K562 (cell line): Measurements from ENCODE around the gene GRB10. TPM values are rescaled to one million over a fixed set of nuclear protein-coding genes. Genes with fewer than 3 reads are reported as not detected.

Experiments used
- ATAC-seq: fragments of 200-7000 bp; cut with Tn5 transposase; 3 replicates; pipeline ENCODE4 v1.9.1; 2020; ENCODE audit warnings: moderate library complexity
- BruUV-seq: library from RNA; stranded (reverse); fragments of 400-500 nt; replicated peaks from 2 replicates; lab custom pipeline; 2021; lab: Mats Ljungman, UMichigan
- CTCF ChIA-PET: fragments of 300-600 bp; formaldehyde crosslinking; extraction: SDS; loops from one replicate; lab custom pipeline; 2021; ENCODE audit warnings: low intra/inter-chr PET ratio; lab: Yijun Ruan, JAX
- POLR2A ChIA-PET: fragments of 300-600, 350-650 bp; sonication (Branson Sonifier 250); formaldehyde crosslinking; extraction: SDS; loops from one replicate; lab custom pipeline; 2021; ENCODE audit warnings: antibody characterized with exemption, inconsistent platforms; lab: Yijun Ruan, JAX
- DNase-seq, 4 experiments: peaks; one replicate each; pipeline versions ENCODE4 v3.0.0 to v3.0.0-alpha.2; 2011 to 2018; ENCODE audit warnings: low spot score in 3 of 4, mixed read lengths in 3 of 4; ENCODE audit errors: extremely low read depth in 1 of 4
- FAIRE-seq: peaks from 2 replicates; lab custom pipeline; 2011; peaks lifted over from hg19 to GRCh38; lab: Jason Lieb, UNC
- H2AFZ ChIP-seq: 2 replicates; pipeline ENCODE4 v1.6.0; 2011; ENCODE audit warnings: low read depth, low read length, control low read depth, inconsistent platforms
- H3K27ac ChIP-seq: fragments of 200-600 bp; 3 replicates; pipeline ENCODE4 v1.8.0; 2011; ENCODE audit warnings: low read depth, mild to moderate bottlenecking, control low read depth, inconsistent platforms, low read length, moderate library complexity, mixed read lengths; ENCODE audit errors: extremely low read depth
- H3K27me3 ChIP-seq, 2 experiments: fragments of 300-600 bp in 1 of 2; 2 replicates in 1 of 2; 3 replicates in 1 of 2; pipeline versions ENCODE4 v1.6.0 to v1.8.0; 2011; ENCODE audit warnings: inconsistent platforms in 2 of 2, low read length in 2 of 2, mild to moderate bottlenecking in 1 of 2, mixed read lengths in 1 of 2, moderate library complexity in 1 of 2; ENCODE audit not compliant: control insufficient read depth in 2 of 2, insufficient read depth in 2 of 2
- H3K36me3 ChIP-seq: fragments of 300-600 bp; 3 replicates; pipeline ENCODE4 v1.8.0; 2011; ENCODE audit warnings: mild to moderate bottlenecking, low read length, inconsistent platforms; ENCODE audit not compliant: control insufficient read depth, insufficient read depth
- H3K4me1 ChIP-seq, 2 experiments: fragments of 200-600 bp in 1 of 2; replicated peaks in 1 of 2; 2 replicates in 1 of 2; 3 replicates in 1 of 2; pipeline versions ENCODE4 v1.5.1 to v1.8.0; 2011; ENCODE audit warnings: inconsistent platforms in 2 of 2, low read length in 2 of 2, mild to moderate bottlenecking in 1 of 2, mixed read lengths in 1 of 2, moderate library complexity in 1 of 2; ENCODE audit not compliant: control insufficient read depth in 2 of 2, insufficient read depth in 2 of 2
- H3K4me2 ChIP-seq: 2 replicates; pipeline ENCODE4 v1.6.1; 2011; ENCODE audit warnings: low read length, control low read depth, inconsistent platforms, mixed read lengths; ENCODE audit not compliant: insufficient read depth
- H3K4me3 ChIP-seq: fragments of 200-600 bp; sonication (generic), shearing (Covaris generic); 2 replicates; pipeline ENCODE4 v1.5.1; 2016; ENCODE audit warnings: control low read depth, inconsistent platforms
- H3K79me2 ChIP-seq: fragments of 200-600 bp; 3 replicates; pipeline ENCODE4 v1.8.0; 2011; ENCODE audit warnings: low read length, inconsistent platforms; ENCODE audit not compliant: control insufficient read depth, insufficient read depth
- H3K9ac ChIP-seq, 2 experiments: 2 replicates each; pipeline versions ENCODE4 v1.6.0 to v1.6.1; 2011; ENCODE audit warnings: low read depth in 2 of 2, low read length in 2 of 2, control low read depth in 1 of 2, inconsistent platforms in 1 of 2, mild to moderate bottlenecking in 1 of 2, mixed read lengths in 1 of 2; ENCODE audit not compliant: insufficient read depth in 1 of 2
- H3K9me1 ChIP-seq: one replicate; pipeline ENCODE4 v1.6.0; 2011; ENCODE audit warnings: inconsistent platforms, mild to moderate bottlenecking, low read length, moderate library complexity; ENCODE audit not compliant: control insufficient read depth, insufficient read depth
- H3K9me3 ChIP-seq: replicated peaks from 2 replicates; pipeline ENCODE4 v1.5.1; 2011; ENCODE audit warnings: low read depth, low read length, inconsistent platforms; ENCODE audit not compliant: control insufficient read depth, insufficient read depth
- H4K20me1 ChIP-seq: replicated peaks from 2 replicates; pipeline ENCODE4 v1.6.1; 2011; ENCODE audit warnings: low read length, inconsistent platforms, mixed read lengths; ENCODE audit not compliant: control insufficient read depth, insufficient read depth
- CBX8 ChIP-seq: fragments of 200-600 bp; sonication (generic); IDR thresholded peaks from 2 replicates; pipeline ENCODE4 v1.6.1; 2012; ENCODE audit warnings: borderline replicate concordance, mixed run types, low read depth, mild to moderate bottlenecking, moderate library complexity, mixed read lengths, low read length, control low read depth, inconsistent platforms; ENCODE audit not compliant: poor library complexity, severe bottlenecking; ENCODE audit errors: extremely low read depth
- CEBPB ChIP-seq: fragments of 450-650 bp; IDR thresholded peaks from 2 replicates; pipeline ENCODE4 v1.6.1; 2016; ENCODE audit warnings: missing genetic modification characterization, missing compliant biosample characterization
- ERF ChIP-seq: fragments of 450-650 bp; formaldehyde crosslinking; IDR thresholded peaks from 2 replicates; pipeline ENCODE4 v1.4.0; 2020; ENCODE audit warnings: mild to moderate bottlenecking, mixed read lengths
- EZH2 ChIP-seq: IDR thresholded peaks from 2 replicates; pipeline ENCODE4 v1.6.1; 2012; ENCODE audit warnings: low read depth, mild to moderate bottlenecking, inconsistent platforms, low read length, borderline replicate concordance
- POLR2G ChIP-seq: fragments of 200-400 bp; formaldehyde crosslinking; IDR thresholded peaks from 2 replicates; pipeline ENCODE4 v1.6.1; 2017; ENCODE audit warnings: low read depth, mild to moderate bottlenecking, antibody characterized with exemption, low read length, moderate library complexity
- PYGO2 ChIP-seq: fragments of 450-650 bp; IDR thresholded peaks from 2 replicates; pipeline ENCODE4 v1.6.1; 2016; ENCODE audit warnings: mild to moderate bottlenecking, missing genetic modification characterization, moderate library complexity, missing compliant biosample characterization
- SAFB ChIP-seq: fragments of 200-400 bp; formaldehyde crosslinking; IDR thresholded peaks from 2 replicates; pipeline ENCODE4 v1.6.1; 2017; ENCODE audit warnings: low read depth, low read length, borderline replicate concordance
- XRCC4 ChIP-seq: IDR thresholded peaks from one replicate; pipeline ENCODE4 v1.6.1; 2011; ENCODE audit not compliant: insufficient read depth, insufficient read length; ENCODE audit errors: extremely low read depth
- ZNF75A ChIP-seq: fragments of 450-650 bp; formaldehyde crosslinking; IDR thresholded peaks from 2 replicates; pipeline ENCODE4 v1.4.0; 2020; ENCODE audit warnings: mild to moderate bottlenecking
- WGBS: fragments of 100-300 bp; shearing (Covaris generic); methylation state at CpG from one replicate; pipeline ENCODE4 v1.1.6; 2016; ENCODE audit warnings: low coverage, mixed read lengths; ENCODE audit not compliant: insufficient coverage; ENCODE audit errors: missing lambda C conversion rate; 5-methylcytosine and 5-hydroxymethylcytosine counted together
- in situ Hi-C: fragments of 300-500 bp; cut with MboI; formaldehyde crosslinking; loops from 4 replicates; pipeline ENCODE4 v1.15.0; 2018; ENCODE audit warnings: inconsistent platforms, mixed read lengths
- intact Hi-C: fragments of 100-400 bp; cut with micrococcal nuclease; formaldehyde crosslinking; loops from 2 replicates; pipeline ENCODE4 v1.14.2; 2022
- polyA plus RNA-seq, 8 experiments: library from polyadenylated mRNA; depleted of rRNA in 4 of 8; stranded (reverse) in 5 of 8; unstranded in 3 of 8; fragments of >200 nt; fragmentation: Nextera tagmentation in 2 of 8; fragmentation: Illumina TruSeq in 1 of 8; extraction: Ambion mirVana in 2 of 8; extraction: Trizol in 1 of 8; gene quantifications; 2 replicates each; pipeline versions ENCODE4 v1.2.1 to v1.2.3, GENCODE V29; 2011 to 2014; ENCODE audit warnings: inconsistent platforms in 1 of 8, missing spikeins in 1 of 8
- total RNA-seq, 7 experiments: library from RNA; depleted of rRNA in 6 of 7; stranded (reverse); fragments of >200 nt in 6 of 7; fragmentation: Illumina TruSeq in 2 of 7; extraction: Trizol in 2 of 7; gene quantifications; 2 replicates each; pipeline versions ENCODE4 v1.2.1 to v1.2.3, GENCODE V29; 2011 to 2021; ENCODE audit warnings: low replicate concordance in 1 of 7
- TF ChIP-seq, protein P1 (sequence below): fragments of 450-650 bp; conservative IDR thresholded peaks from 2 replicates; pipeline ENCODE4 v1.6.1; 2016; ENCODE audit warnings: missing genetic modification characterization, low read depth, mild to moderate bottlenecking, control low read depth, missing compliant biosample characterization

The GRB10 gene
- total and polyA plus RNA-seq, 9 of the 15 experiments (the other 6 are each of a cell fraction or from before 2014, with no cell fraction given), result 8.9 to 88.5 (median 40.7) TPM

- TF ChIP-seq ERF (no peak), POLR2G (peak; percentile 38; the same call in 1 of the 2 replicates)
- TF ChIP-seq, all 486 proteins: peak for 1
- no peak overlapping the region for H3K4me2 ChIP-seq
- no peak for DNase-seq
- ChIA-PET CTCF (no interaction called here), POLR2A (interaction anchor here (0.7 kb wide), 1 partner anchor 521 kb away, joined by 3 read pairs; no protein-coding TSS in a partner anchor)
- no peaks in the 10 kb centered on the region; a peak in 1 of 5 replicates for H3K27me3 ChIP-seq
- no peak overlapping the region for H3K4me3 ChIP-seq
- H4K20me1 ChIP-seq, result no peaks in the 10 kb centered on the region; the same call in 1 of the 2 replicates
- FAIRE-seq, result no peak
- H3K27ac ChIP-seq, result no peak overlapping the region
- H3K36me3 ChIP-seq, result peaks cover 37% of the 10 kb centered on the region
- no peak overlapping the region for H2AFZ ChIP-seq
- intact Hi-C loops (no loop called here), in situ Hi-C loops (no loop called here)
- no peaks in the 10 kb centered on the region for H3K79me2 ChIP-seq
- BruUV-seq, result no TSS peak
- 90% methylated on average over 11 of the region's 13 CpGs for WGBS
- H3K9ac ChIP-seq, result no peak overlapping the region
- ATAC-seq, result no peak
- H3K9me3 ChIP-seq, result no peaks in the 10 kb centered on the region
- no peaks in the 10 kb centered on the region for H3K4me1 ChIP-seq
- no peaks in the 10 kb centered on the region for H3K9me1 ChIP-seq
These were observed 189.8 kb downstream of the GRB10 start for GRCh38 chr7:50592940-50593339.

DNA sequence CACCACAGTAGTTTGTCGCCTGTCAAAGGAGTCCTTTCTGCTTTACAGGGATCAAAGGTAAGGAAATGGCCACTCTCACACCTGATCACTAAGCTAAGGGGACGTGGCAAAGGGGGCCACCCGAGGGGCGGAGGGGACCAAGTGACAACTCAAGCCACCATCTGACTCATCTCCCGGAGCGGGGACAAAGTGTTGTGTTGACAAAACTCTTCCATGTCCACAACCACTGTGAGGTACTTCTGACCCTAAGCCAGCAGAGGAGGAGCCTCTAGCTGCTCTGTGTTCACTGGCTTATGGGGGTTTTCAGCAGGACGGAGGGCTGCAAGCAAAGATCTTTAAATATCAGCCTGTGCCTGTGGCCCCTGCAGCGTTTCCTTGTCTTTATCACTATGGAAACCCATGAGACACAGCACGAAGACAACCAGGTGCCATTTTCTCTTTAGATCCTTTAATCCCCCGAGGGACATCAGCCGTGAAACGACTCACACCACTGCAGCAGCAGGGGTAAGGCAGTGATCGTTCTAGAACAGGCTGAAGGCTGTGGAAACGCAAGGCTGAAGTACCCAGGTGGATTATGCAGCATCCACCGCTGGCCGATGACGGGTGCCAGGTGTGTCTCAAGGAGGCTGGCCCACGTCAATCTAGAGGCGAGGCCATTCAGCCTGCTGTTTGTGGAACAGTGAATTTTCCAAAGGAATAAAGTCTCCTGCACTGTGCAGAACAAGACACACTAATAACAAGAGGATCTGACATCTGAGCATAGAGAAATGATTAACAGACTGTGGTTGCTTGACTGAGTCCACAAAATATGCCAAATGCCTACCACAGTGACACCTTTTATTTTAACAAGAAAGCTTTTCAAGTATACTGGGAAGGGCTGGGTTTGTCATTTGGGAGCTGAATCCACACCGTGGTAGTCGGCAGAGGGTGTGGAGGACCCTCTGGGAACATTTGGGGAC is 190.9 kb downstream of the GRB10 start:
- H3K27ac ChIP-seq, result no peak overlapping the region
- H4K20me1 ChIP-seq, result no peaks in the 10 kb centered on the region; the same call in 1 of the 2 replicates
- H3K4me3 ChIP-seq, result no peak overlapping the region
- peak; percentile 24 for ATAC-seq
- intact Hi-C loops, result no loop called here
- no peaks in the 10 kb centered on the region for H3K4me1 ChIP-seq
- H3K9me3 ChIP-seq, result no peaks in the 10 kb centered on the region
- in situ Hi-C loops, result no loop called here
- BruUV-seq, result no TSS peak
- DNase-seq, result no peak
- no peak for FAIRE-seq
- H3K4me2 ChIP-seq, result no peak overlapping the region
- ChIA-PET CTCF (no interaction called here), POLR2A (interaction anchor here (0.7 kb wide), 1 partner anchor 95 kb away, joined by 3 read pairs; no protein-coding TSS in a partner anchor)
- H3K79me2 ChIP-seq, result no peaks in the 10 kb centered on the region
- no peaks in the 10 kb centered on the region for H3K9me1 ChIP-seq
- no peak overlapping the region for H2AFZ ChIP-seq
- TF ChIP-seq PYGO2 (tag) (no peak), XRCC4 (no peak), EZH2 (no peak), ZNF75A (CRISPR knock-in tag) (no peak), SAFB (no peak), CEBPB (tag) (no peak), CBX8 (no peak)
- TF ChIP-seq, protein P1, sequence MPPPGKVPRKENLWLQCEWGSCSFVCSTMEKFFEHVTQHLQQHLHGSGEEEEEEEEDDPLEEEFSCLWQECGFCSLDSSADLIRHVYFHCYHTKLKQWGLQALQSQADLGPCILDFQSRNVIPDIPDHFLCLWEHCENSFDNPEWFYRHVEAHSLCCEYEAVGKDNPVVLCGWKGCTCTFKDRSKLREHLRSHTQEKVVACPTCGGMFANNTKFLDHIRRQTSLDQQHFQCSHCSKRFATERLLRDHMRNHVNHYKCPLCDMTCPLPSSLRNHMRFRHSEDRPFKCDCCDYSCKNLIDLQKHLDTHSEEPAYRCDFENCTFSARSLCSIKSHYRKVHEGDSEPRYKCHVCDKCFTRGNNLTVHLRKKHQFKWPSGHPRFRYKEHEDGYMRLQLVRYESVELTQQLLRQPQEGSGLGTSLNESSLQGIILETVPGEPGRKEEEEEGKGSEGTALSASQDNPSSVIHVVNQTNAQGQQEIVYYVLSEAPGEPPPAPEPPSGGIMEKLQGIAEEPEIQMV (tag), result no peak
- WGBS, result 88% methylated on average over 19 of the region's 21 CpGs
- no peak overlapping the region for H3K9ac ChIP-seq
- H3K27me3 ChIP-seq, result no peaks in the 10 kb centered on the region; a peak in 2 of 5 replicates
- peaks cover 33% of the 10 kb centered on the region for H3K36me3 ChIP-seq
